ENCODE measurements around the gene UNKL.

UNKL gene

GRCh38 chr16:1320658-1321240 is 93.8 kb downstream of the UNKL start:
- no peak for DNase-seq

- no peak for DNase-seq
Measured at GRCh38 chr16:1320097-1320496, 94.4 kb downstream of the UNKL start.

GRCh38 chr16:1319041-1319440 is 95.5 kb downstream of the UNKL start:
- DNase-seq, result no peak

GRCh38 chr16:1318268-1318545 is 96.3 kb downstream of the UNKL start:
- no peak for DNase-seq

GRCh38 chr16:1317479-1318267 is 96.8 kb downstream of the UNKL start:
- no peak for DNase-seq

- DNase-seq, result no peak
Measured at GRCh38 chr16:1316033-1316405, 98.5 kb downstream of the UNKL start.

- DNase-seq, result no peak
Measured at GRCh38 chr16:1315081-1316032, 99.1 kb downstream of the UNKL start.

- DNase-seq, result no peak
Measured at GRCh38 chr16:1314399-1315068, 100.0 kb downstream of the UNKL start.

- DNase-seq, result no peak
Measured at GRCh38 chr16:1313721-1314369, 100.7 kb downstream of the UNKL start.

Measured in activated CD4-positive, alpha-beta T cell treated with anti-CD3 and anti-CD28 coated beads, Interleukin-2, Interleukin-6, amounts not matched to agents 100 ng/mL and 50 ng/mL, durations not matched to agents 16 hours and 8 hours (primary cell).